HG03439 (cell line): ENCODE measurements around the gene GPR6.

ENCODE experiments used
- ATAC-seq: cut with Tn5 transposase; IDR thresholded peaks from one replicate; pipeline ENCODE4 v1.9.1; 2021; ENCODE audit warnings: mild to moderate bottlenecking, moderate library complexity; ENCODE audit not compliant: unreplicated experiment

The GPR6 gene

DNA sequence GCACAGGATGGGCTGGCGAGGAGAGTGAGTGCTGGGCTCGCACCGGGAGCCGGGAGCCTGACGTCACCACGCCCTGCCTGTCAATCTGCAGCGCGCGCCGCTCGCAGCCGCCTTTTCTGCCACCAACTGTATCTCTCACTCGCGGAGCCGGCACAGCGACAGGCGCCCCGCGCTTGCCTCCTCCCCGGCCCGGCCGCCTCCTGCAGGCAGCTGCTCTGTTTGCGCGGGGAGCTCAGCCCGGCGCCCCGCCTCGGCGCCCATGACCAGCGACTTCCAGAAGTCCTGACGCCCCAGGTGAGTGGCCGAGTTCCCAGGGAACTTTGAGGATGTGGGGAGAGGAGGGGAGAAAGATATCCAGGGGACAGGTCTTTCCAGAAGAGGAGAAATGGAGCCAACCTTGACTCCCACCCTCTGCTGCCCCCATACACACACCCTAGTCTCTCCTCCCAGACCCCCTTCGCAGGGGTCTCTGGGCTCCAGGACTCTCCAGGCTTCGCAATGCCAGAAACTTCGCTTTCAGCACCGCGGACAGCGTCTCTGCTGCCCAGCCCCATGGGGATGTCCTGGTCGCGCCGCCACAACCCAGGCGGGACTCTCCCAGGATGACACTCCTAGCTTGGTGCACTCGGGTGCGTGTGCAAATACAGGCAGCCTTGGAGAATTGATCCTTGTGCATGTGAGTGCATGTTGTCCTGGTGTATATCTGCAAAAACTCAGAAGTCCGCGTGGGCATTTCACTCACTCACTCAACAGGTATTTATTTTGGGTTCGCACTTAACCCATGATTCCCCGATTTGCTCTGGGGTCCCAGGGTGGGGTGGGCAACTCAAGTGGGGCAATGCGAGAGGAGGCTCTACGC is at the start of gene GPR6:
Gene GPR6, plus strand, starts transcription at position 138 of the 859 bp plus-strand sequence. CDS start 802 bp downstream, outside the sequence.
- ATAC-seq: no peak

DNA sequence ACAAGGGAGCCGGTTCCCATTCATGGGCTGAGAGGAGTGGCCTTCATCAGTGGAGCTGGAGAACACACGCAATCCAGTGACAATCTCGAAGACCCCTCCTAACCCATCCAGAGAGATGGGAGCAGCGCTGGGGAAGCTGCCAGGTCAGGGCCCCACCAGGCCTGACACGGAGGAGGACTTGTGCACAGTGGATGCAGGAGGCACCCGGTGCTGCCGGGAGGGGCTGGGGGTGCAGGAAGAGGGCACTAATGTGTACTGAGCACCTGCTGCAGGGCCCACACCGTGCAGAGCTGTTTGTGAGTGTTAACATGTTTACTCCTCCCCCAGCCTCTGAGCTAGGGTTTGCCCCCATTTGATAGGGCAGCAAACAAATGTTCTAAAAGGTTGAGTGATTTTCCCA is 43.8 kb upstream of the GPR6 start:
- ATAC-seq: no peak

DNA sequence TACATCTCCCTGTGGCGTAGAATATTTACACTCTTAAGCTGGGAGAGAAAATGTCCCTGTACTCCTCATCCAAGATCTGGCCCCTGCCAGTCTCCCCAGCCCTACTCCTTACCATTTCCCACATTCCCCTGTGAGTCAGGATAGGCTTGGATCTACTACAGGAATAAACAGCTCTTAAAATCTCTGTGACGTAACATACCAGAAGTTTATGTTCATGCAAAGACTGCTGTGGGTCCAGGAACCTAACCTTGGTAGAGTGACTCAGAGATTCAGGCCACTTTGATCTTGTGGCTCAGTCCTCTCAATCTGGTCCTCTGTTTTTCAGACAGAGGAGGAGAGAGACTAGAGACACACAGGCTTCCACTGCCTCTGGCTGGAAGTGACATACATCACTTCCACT is 38.5 kb upstream of the GPR6 start:
- ATAC-seq: no peak

DNA sequence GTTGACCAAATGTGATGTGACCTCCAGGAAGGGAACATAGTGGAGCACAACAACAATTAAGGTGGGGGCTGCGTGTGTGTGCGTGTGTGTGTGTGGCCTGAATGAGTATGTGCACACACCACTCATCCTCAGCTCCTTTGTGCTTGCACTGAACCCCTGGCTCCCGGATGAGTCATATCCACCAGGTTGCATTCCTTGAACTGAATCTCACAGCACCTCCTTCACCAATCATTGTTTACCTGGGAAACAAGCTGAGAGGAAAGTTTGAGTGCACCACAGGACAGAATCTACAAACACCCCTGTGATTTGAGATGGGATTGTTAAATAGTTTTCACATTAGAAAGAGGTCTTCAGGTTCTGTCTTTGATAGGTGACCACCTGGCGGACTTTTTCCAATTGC is 33.7 kb upstream of the GPR6 start:
- ATAC-seq: no peak

DNA sequence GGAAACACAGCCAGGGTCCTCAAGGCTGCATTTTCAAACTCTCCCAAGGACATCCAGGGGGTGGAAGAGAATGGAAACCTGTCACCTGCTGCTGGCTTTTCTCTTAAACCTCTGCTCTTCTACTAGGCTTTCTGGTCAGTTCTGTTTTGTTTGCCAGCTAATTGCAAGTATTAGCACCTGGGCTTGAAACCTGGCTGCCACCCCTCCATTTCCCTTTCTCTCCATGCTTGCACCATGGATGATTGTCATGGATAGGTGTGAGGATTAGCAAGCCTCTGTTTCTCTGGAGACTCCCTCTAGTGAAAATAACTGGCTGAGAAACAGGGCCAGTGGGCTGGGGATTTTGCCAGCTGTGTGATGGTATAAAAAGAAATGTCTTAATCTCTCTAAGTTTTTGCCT is 33.0 kb upstream of the GPR6 start:
- no peak for ATAC-seq

DNA sequence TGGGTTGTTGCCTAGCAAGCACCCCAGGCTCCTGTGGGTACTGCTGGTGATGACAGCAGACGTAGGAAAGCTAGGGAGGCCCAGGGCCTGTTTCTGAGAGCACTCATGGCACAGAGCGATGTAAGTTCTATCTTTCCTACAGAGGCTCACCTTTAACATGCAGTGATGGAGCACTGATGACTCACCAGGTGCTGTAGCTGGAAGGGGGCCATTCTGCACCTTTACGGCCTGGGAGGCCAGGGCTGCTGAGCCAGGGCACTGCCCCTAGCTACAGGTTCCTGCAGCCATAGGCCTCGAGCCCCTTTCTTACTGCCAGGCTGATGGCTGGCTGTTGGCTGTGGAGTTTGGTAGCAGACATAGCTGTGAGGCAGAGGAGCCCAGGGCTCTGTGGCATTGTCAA is 31.1 kb upstream of the GPR6 start:
- ATAC-seq: no peak

DNA sequence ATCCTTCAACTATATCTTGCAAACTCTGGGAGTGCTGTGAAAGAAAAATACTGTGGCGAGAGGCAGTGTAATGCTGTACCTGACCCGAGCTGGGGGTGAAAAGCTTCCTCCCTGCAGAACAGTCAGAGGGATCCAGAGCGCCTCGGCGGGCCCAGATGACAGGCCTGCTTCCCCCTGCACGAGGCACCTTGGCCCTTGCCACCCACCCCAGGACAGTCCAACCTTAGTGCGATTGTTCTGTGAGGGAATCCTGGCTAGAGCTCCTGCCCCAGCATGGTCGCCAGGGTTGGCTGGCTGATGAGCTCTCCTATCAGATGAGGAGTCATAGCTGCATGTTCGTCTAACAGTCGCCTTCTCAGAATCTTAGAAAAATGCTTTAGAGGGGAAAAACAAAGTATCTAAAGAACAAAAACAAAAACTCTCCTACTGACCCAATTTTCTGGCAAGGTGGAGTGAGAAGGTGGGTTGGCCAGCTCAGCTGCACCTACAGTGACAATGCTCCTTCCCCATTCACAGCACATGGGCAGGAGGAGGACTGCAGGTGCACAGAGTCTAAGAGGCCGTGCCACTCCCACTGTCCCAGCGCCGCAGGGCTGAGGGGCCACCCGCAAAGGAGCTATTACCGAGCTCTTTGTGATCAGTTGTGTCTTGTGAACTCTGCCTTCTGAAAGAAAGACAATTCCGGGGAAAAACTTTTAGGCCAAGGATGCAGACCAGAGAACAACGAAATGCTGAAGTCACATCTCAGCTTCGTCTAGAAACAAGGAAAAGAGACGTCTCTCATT is 28.6 kb upstream of the GPR6 start:
- no peak for ATAC-seq

- no peak for ATAC-seq
Observed at GRCh38 chr6:109955491-109955890, 22.6 kb upstream of the GPR6 start.

DNA sequence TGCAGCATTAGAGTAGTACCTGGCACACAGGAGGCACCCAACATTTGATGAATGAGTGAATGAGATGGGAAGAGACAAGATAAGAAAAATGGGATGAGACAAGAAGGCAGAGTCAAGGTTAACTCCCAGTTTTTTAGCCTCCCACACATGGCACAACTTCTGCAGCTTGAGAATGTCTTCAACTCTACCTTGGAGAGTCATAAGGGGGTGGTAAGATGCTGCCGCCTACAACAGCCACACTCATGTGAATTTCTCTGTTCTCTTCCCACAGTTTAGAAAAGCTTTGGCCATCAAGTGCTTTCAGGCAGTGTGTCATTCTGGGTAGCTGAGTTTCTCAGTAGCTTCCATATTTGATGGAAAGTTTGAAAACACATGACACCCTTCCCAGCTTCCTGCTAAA is 19.5 kb upstream of the GPR6 start:
- no peak for ATAC-seq

GRCh38 chr6:109961611-109962041 is 16.5 kb upstream of the GPR6 start:
- ATAC-seq: no peak

GRCh38 chr6:109962271-109962670 is 15.8 kb upstream of the GPR6 start:
- no peak for ATAC-seq

GRCh38 chr6:109963598-109964170 is 14.4 kb upstream of the GPR6 start:
- ATAC-seq: no peak

DNA sequence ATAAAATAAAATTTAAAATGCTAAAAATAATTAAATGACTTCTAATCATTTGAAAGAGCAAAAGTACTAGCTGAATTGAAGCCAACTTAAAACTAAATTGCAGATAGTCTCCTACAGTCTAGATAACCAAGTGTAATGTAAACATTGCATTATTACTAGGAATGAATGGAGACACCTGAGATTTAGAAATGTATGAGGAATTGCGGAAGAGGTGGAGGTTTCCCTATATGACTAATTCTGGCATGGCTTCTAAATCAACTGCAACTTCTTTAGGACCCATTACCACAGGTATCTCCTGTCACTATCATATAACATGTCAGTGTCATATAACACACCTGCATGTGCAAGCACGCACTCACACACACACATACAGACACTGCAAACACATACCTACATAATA is 13.2 kb upstream of the GPR6 start:
- no peak for ATAC-seq

GRCh38 chr6:109966299-109966698 is 11.8 kb upstream of the GPR6 start:
- ATAC-seq: no peak

- no peak for ATAC-seq
Observed at GRCh38 chr6:109977791-109978173, 329 bp upstream of the GPR6 start.

GRCh38 chr6:109979033-109979921 is 1.2 kb downstream of the GPR6 start:
- ATAC-seq: no peak

DNA sequence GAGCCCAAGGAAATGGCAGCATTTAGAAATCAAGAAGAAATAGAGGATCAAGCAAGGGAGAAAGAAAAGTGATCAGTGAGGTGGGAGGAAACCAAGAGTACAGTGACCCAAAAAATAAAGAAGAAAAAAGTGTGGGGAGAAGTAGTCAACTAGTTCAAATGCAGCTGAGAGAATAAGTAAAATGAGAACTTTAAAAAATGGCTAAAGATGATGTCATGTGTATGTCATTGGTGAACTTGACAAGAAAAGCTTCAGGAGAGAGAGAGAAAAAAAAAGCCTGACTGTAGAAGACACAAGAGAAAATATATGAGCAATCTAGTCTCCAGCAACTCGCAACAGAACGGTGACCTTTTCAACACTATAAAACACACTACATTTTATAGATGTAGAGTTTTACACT is 6.3 kb downstream of the GPR6 start:
- ATAC-seq: no peak

DNA sequence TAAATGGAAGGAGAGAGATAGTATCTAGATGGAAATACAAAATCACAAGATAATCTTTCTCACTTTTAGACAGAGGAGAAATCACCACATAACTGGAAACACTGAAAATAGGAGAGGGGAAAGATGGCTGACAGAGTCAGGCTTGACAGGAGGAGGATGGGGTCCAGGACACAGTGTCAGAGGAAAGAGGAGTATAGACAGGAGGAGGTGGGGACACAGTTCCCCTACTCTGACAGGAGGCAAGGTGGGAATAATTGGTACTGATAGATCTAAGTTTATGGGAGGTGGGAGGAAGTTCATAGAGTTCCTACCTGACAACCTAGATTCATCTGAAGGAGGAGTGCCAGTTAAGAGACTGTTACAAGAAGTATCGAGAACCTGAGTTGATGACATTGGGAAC is 9.1 kb downstream of the GPR6 start:
- no peak for ATAC-seq

- ATAC-seq: no peak
Observed at GRCh38 chr6:109991201-109992101, 13.3 kb downstream of the GPR6 start.
